HCT116 (cell line): ENCODE measurements around the gene BTBD3. TPM values are rescaled to one million over a fixed set of nuclear protein-coding genes. Genes with fewer than 3 reads are reported as not detected.

Experiments
- ATAC-seq: fragments of 200-7000 bp; cut with Tn5 transposase; 2 replicates; pipeline ENCODE4 v1.9.1; 2020; ENCODE audit warnings: mild to moderate bottlenecking, moderate library complexity
- BruUV-seq: library from RNA; stranded (reverse); fragments of 400-500 nt; replicated peaks from 2 replicates; lab custom pipeline; 2021; lab: Mats Ljungman, UMichigan
- CTCF ChIA-PET: fragments of 300-600 bp; sonication (Branson Sonifier 250); formaldehyde crosslinking; loops from one replicate; lab custom pipeline; 2021; ENCODE audit warnings: antibody characterized with exemption; lab: Charles Lee
- POLR2A ChIA-PET: fragments of 300-600, 350-600 bp; sonication (Branson Sonifier 250); formaldehyde crosslinking; loops from one replicate; lab custom pipeline; 2021; ENCODE audit warnings: antibody characterized with exemption; lab: Charles Lee
- RAD21 ChIA-PET, 2 experiments: fragments of 300-600 bp; sonication (Branson Sonifier 250); formaldehyde crosslinking; loops; one replicate each; lab custom pipeline; 2023; ENCODE audit warnings: low total read pairs in 2 of 2; ENCODE audit not compliant: uncharacterized antibody in 2 of 2, unreplicated experiment in 2 of 2, low non-redundant PET in 1 of 2; lab: Charles Lee
- DNase-seq: peaks from one replicate; pipeline ENCODE4 v3.0.0-alpha.2; 2010; ENCODE audit warnings: low read depth, low spot score
- H2AFZ ChIP-seq: fragments of 200-600 bp; shearing (Covaris generic), sonication (generic); 2 replicates; pipeline ENCODE4 v1.6.1; 2017; ENCODE audit warnings: low read depth, mixed run types, mixed read lengths, antibody characterized with exemption, low read length; ENCODE audit not compliant: poor library complexity, severe bottlenecking
- H3K27ac ChIP-seq: 2 replicates; pipeline ENCODE4 v1.5.1; 2012; ENCODE audit warnings: low read depth, low read length
- H3K27me3 ChIP-seq: fragments of 200-600 bp; sonication (generic); 2 replicates; pipeline ENCODE4 v1.6.1; 2016; ENCODE audit warnings: mixed run types, low read length, mixed read lengths; ENCODE audit not compliant: insufficient read depth
- H3K36me3 ChIP-seq, 2 experiments: fragments of 200-500 bp in 1 of 2; fragments of 200-600 bp in 1 of 2; sonication (Bioruptor generic) in 1 of 2; sonication (generic) in 1 of 2; 2 replicates each; pipeline versions ENCODE4 v1.5.1 to v1.6.1; 2014 to 2016; ENCODE audit warnings: low read length in 2 of 2, inconsistent platforms in 1 of 2, mixed read lengths in 1 of 2, mixed run types in 1 of 2; ENCODE audit not compliant: insufficient read depth in 2 of 2, control insufficient read depth in 1 of 2
- H3K4me1 ChIP-seq, 2 experiments: fragments of 200-600 bp in 1 of 2; sonication (generic) in 1 of 2; 2 replicates each; pipeline versions ENCODE4 v1.5.1 to v1.6.1; 2012 to 2017; ENCODE audit warnings: low read length in 2 of 2, inconsistent platforms in 1 of 2, mild to moderate bottlenecking in 1 of 2, mixed read lengths in 1 of 2, mixed run types in 1 of 2, moderate library complexity in 1 of 2; ENCODE audit not compliant: insufficient read depth in 2 of 2, control insufficient read depth in 1 of 2
- H3K4me2 ChIP-seq: fragments of 200-600 bp; sonication (generic); 2 replicates; pipeline ENCODE4 v1.6.1; 2017; ENCODE audit warnings: mixed run types, low read length, mixed read lengths
- H3K4me3 ChIP-seq, 2 experiments: fragments of 200-600 bp in 1 of 2; sonication (generic) in 1 of 2; replicated peaks in 1 of 2; 2 replicates each; pipeline ENCODE4 v1.5.1; 2011 to 2016; ENCODE audit warnings: low read length in 2 of 2, control low read depth in 1 of 2, low read depth in 1 of 2, mild to moderate bottlenecking in 1 of 2, mixed read lengths in 1 of 2, mixed run types in 1 of 2
- H3K79me2 ChIP-seq: fragments of 200-600 bp; sonication (generic); 2 replicates; pipeline ENCODE4 v1.6.1; 2017; ENCODE audit warnings: mild to moderate bottlenecking, mixed run types, low read length, moderate library complexity, mixed read lengths; ENCODE audit not compliant: insufficient read depth
- H3K9ac ChIP-seq: fragments of 200-600 bp; sonication (generic); 2 replicates; pipeline ENCODE4 v1.6.1; 2016; ENCODE audit warnings: low read length, mixed read lengths
- H3K9me2 ChIP-seq: fragments of 200-600 bp; sonication (generic), shearing (Covaris generic); 2 replicates; pipeline ENCODE4 v1.6.1; 2017; ENCODE audit warnings: mixed run types, mild to moderate bottlenecking, moderate library complexity; ENCODE audit not compliant: insufficient read depth
- H3K9me3 ChIP-seq, 2 experiments: fragments of 200-500 bp in 1 of 2; fragments of 200-600 bp in 1 of 2; sonication (Bioruptor generic) in 1 of 2; sonication (generic) in 1 of 2; 2 replicates each; pipeline ENCODE4 v1.6.1; 2014 to 2017; ENCODE audit warnings: low read length in 2 of 2, mixed read lengths in 2 of 2, inconsistent platforms in 1 of 2, low read depth in 1 of 2, mild to moderate bottlenecking in 1 of 2, mixed run types in 1 of 2, moderate library complexity in 1 of 2; ENCODE audit not compliant: control insufficient read depth in 1 of 2, insufficient read depth in 1 of 2
- H4K20me1 ChIP-seq: fragments of 200-600 bp; sonication (generic), shearing (Covaris generic); 2 replicates; pipeline ENCODE4 v1.6.1; 2017; ENCODE audit warnings: mixed run types, mild to moderate bottlenecking, moderate library complexity; ENCODE audit not compliant: insufficient read depth
- ATF3 ChIP-seq: IDR thresholded peaks from 2 replicates; pipeline ENCODE4 v1.6.1; 2012
- CEBPB ChIP-seq: IDR thresholded peaks from 2 replicates; pipeline ENCODE4 v1.6.1; 2012; ENCODE audit warnings: low read depth
- CTCF ChIP-seq, 3 experiments: fragments of 200-600 bp in 1 of 3; sonication (generic) in 1 of 3; IDR thresholded peaks in 2 of 3; conservative IDR thresholded peaks in 1 of 3; 2 replicates each; pipeline ENCODE4 v1.5.1; 2012 to 2017; ENCODE audit warnings: low read depth in 2 of 3, low read length in 2 of 3, antibody characterized with exemption in 1 of 3, borderline replicate concordance in 1 of 3, control low read depth in 1 of 3, mild to moderate bottlenecking in 1 of 3, mixed read lengths in 1 of 3, mixed run types in 1 of 3, moderate library complexity in 1 of 3; ENCODE audit not compliant: insufficient read depth in 1 of 3
- EGR1 ChIP-seq: IDR thresholded peaks from 2 replicates; pipeline ENCODE4 v1.6.1; 2012; ENCODE audit warnings: low read depth
- EZH2 ChIP-seq: fragments of 200-600 bp; sonication (generic); IDR thresholded peaks from 2 replicates; pipeline ENCODE4 v1.6.1; 2017; ENCODE audit warnings: antibody characterized with exemption, mixed run types
- MAX ChIP-seq: IDR thresholded peaks from 2 replicates; pipeline ENCODE4 v1.6.1; 2012
- POLR2AphosphoS5 ChIP-seq: IDR thresholded peaks from 2 replicates; pipeline ENCODE4 v1.6.1; 2011; ENCODE audit warnings: mild to moderate bottlenecking, low read depth, low read length, moderate library complexity
- REST ChIP-seq: IDR thresholded peaks from 2 replicates; pipeline ENCODE4 v1.6.1; 2012; ENCODE audit warnings: low read depth
- SRF ChIP-seq: IDR thresholded peaks from 2 replicates; pipeline ENCODE4 v1.6.1; 2012; ENCODE audit warnings: low read depth
- ZNF274 ChIP-seq: fragments of 200-500 bp; sonication (Bioruptor generic); IDR thresholded peaks from 2 replicates; pipeline ENCODE4 v1.6.1; 2014; ENCODE audit warnings: mild to moderate bottlenecking, low read depth, low read length, inconsistent platforms
- intact Hi-C: fragments of 100-400 bp; cut with micrococcal nuclease; formaldehyde crosslinking; loops from 2 replicates; pipeline ENCODE4 v1.10.0; 2022
- total RNA-seq: library from RNA; stranded (reverse); gene quantifications from one replicate; pipeline ENCODE4 v1.2.1, GENCODE V29; 2021; ENCODE audit not compliant: unreplicated experiment

BTBD3 gene
- total RNA-seq, 1 experiment from 2014 or later, result 20.2 TPM

- no peak for TF ChIP-seq CTCF (IDR thresholded peaks at IDR 0.05 in 2 of 3, conservative IDR thresholded peaks at IDR 0.05 in 1 of 3; ENCODE audit: borderline replicate concordance in 1 of 3, insufficient read depth in 1 of 3, low read depth in 2 of 3, low read length in 2 of 3)
- TF ChIP-seq ZNF274, result no peak
- no peak for TF ChIP-seq EZH2
- TF ChIP-seq MAX, result no peak
- TF ChIP-seq, all 23 proteins: peak for 0
Observed at GRCh38 chr20:11935212-11936154, 17.8 kb downstream of the BTBD3 start (continued).

GRCh38 chr20:11936157-11936556 is 18.5 kb downstream of the BTBD3 start:
- intact Hi-C loops, result no loop called here
- Histone ChIP-seq H3K27me3 (no peaks in the 10 kb centered on the region), H3K4me1 (no peaks in the 10 kb centered on the region), H3K79me2 (no peaks in the 10 kb centered on the region), H3K4me3 (no peak overlapping the region), H3K9ac (no peak overlapping the region), H3K9me3 (no peaks in the 10 kb centered on the region), H3K4me2 (no peak overlapping the region), H4K20me1 (no peaks in the 10 kb centered on the region), H2AFZ (no peak overlapping the region), H3K27ac (no peak overlapping the region), H3K9me2 (no peaks in the 10 kb centered on the region), H3K36me3 (no peaks in the 10 kb centered on the region)
- DNase-seq (no peak), ATAC-seq (no peak)
- TF ChIP-seq EGR1, result no peak
- no peak for TF ChIP-seq POLR2AphosphoS5
- TF ChIP-seq SRF, result no peak
- TF ChIP-seq EZH2, result no peak
- TF ChIP-seq CEBPB, result no peak
- TF ChIP-seq REST, result no peak
- TF ChIP-seq ATF3, result no peak
- RAD21 ChIA-PET, result no interaction called here
- POLR2A ChIA-PET, result no interaction called here
- no TSS peak for BruUV-seq
- CTCF ChIA-PET, result no interaction called here
